Measurements from ENCODE around the gene PCSK4. TPM values are rescaled to one million over a fixed set of nuclear protein-coding genes. Genes with fewer than 3 reads are reported as not detected.

The PCSK4 gene
- total RNA-seq, 5 donors from 2014 or later (not counting 1 experiment from before 2014, with no cell fraction given): 5.2 to 9.8 (median 5.6) TPM

DNA sequence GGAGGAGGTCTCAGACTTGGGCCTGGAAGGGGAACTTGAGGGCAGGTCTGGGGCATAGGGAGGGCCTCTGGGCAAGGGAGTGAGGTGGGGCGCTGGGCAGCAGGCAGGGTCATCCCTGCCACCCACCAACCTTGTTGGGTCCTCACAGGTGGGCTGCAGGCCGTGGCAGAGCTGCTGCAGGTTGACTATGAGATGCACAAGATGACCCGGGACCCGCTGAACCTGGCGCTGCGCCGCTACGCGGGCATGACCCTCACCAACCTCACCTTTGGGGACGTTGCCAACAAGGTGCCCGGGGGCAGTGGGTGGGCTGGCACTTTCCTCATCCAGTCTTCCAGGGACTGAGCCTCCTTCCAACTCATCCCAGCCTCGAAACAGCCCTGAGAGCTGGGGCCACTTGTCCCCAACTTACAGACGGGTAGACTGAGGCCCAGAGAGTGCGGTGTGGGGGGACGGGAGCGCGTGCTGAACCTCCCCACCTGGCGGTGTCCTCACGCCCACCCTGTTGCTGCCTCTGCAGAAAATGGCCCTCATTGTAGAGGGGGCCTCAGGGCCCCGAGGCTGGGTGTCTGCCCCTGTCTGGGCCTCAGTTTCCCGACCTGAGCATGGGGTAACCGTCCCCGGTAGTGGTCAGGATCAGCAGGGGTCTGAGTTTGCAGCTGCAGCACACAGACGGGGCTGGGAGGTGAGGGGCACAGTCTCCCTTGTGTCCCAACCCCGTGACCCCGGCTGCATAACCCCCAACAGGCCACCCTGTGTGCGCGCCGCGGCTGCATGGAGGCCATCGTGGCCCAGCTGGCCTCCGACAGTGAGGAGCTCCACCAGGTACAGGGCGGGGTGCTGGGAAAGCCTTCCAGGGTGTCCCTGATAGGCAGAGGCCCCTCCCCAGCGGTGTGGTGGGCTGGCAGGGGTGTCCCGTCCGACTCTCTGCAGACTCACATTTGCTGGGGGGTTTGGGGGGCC lies 29.8 kb downstream of the PCSK4 start:
- H3K36me3 ChIP-seq (ENCODE audit: control insufficient read depth in 2 of 2, extremely low read depth in 1 of 2, insufficient read depth in 1 of 2, low read length in 1 of 2): peaks cover 0 to 3% of the 10 kb centered on the region in 2 donors
- no peak overlapping the region for H3K4me3 Mint-ChIP-seq
- H3K36me3 Mint-ChIP-seq: peaks cover 3% of the 10 kb centered on the region
- H3K4me3 ChIP-seq (ENCODE audit: control insufficient read depth in 1 of 2, extremely low read depth in 1 of 2, low read length in 1 of 2): no peak overlapping the region
- ChIA-PET POLR2A (no interaction called here), CTCF (no interaction called here)
- H3K4me1 ChIP-seq (ENCODE audit: control insufficient read depth in 1 of 2, extremely low read depth in 1 of 2, insufficient read depth in 2 of 2, low read length in 2 of 2): peaks cover 0 to 15% of the 10 kb centered on the region in 2 experiments
- no peaks in the 10 kb centered on the region for H3K9me3 ChIP-seq
- no peak overlapping the region for H3K27ac ChIP-seq (ENCODE audit: low read length)
- H3K27me3 Mint-ChIP-seq: peaks cover 6 to 32% of the 10 kb centered on the region in 2 donors
- no peak overlapping the region for H3K27ac Mint-ChIP-seq
- H3K4me1 Mint-ChIP-seq: peaks cover 5 to 6% (median 5%) of the 10 kb centered on the region in 3 donors
- WGBS (ENCODE audit: insufficient coverage): 92% methylated on average over 17 of the region's 36 CpGs
- DNase-seq (no peak), ATAC-seq (replicated peaks in 1 of 4) (no peak)
- H3K9me3 Mint-ChIP-seq: no peaks in the 10 kb centered on the region
- H3K27me3 ChIP-seq (replicated peaks in 1 of 2; ENCODE audit: control insufficient read depth in 2 of 2, extremely low read depth in 1 of 2, insufficient read depth in 2 of 2, low read length in 1 of 2): peaks cover 0 to 49% of the 10 kb centered on the region in 2 experiments

DNA sequence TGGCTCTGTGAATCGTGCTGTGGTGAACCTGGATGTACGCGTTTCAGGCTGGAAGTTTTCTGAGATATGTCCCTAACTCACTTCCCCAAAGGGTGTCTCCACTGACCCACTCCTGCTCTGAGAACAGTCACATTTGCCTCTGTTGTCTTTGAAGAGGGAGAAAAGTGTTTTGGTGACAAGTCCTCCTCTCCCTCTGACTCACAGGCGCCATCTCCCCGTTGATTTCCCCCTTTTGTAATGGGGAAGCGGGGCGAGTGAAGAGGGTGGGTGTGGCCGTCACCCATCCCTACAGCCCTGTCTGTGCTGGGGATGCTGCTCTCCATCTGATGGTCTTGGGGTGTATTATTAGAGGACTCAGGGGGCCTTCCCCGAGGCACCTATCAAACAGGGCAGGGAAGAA lies 30.7 kb downstream of the PCSK4 start:
- Histone ChIP-seq H3K27ac (ENCODE audit: low read length) (no peak overlapping the region), H3K36me3 (ENCODE audit: control insufficient read depth in 2 of 2, extremely low read depth in 1 of 2, insufficient read depth in 1 of 2, low read length in 1 of 2) (peaks cover 0 to 3% of the 10 kb centered on the region in 2 donors), H3K4me3 (ENCODE audit: control insufficient read depth in 1 of 2, extremely low read depth in 1 of 2, low read length in 1 of 2) (no peak overlapping the region), H3K4me1 (ENCODE audit: control insufficient read depth in 1 of 2, extremely low read depth in 1 of 2, insufficient read depth in 2 of 2, low read length in 2 of 2) (peaks cover 4 to 23% of the 10 kb centered on the region in 2 experiments), H3K27me3 (replicated peaks in 1 of 2; ENCODE audit: control insufficient read depth in 2 of 2, extremely low read depth in 1 of 2, insufficient read depth in 2 of 2, low read length in 1 of 2) (peaks cover 0 to 49% of the 10 kb centered on the region in 2 experiments), H3K9me3 (no peaks in the 10 kb centered on the region)
- Mint-ChIP-seq H3K9me3 (no peaks in the 10 kb centered on the region), H3K36me3 (peaks cover 3% of the 10 kb centered on the region), H3K27ac (no peak overlapping the region), H3K27me3 (peaks cover 6 to 36% of the 10 kb centered on the region in 2 donors), H3K4me1 (peaks cover 7 to 11% (median 8%) of the 10 kb centered on the region in 3 donors), H3K4me3 (no peak overlapping the region)
- CTCF ChIA-PET: no interaction called here
- DNase-seq: no peak
- POLR2A ChIA-PET: no interaction called here
- ATAC-seq (replicated peaks in 1 of 4): no peak
- 83% methylated on average over 1 of the region's 9 CpGs for WGBS (ENCODE audit: insufficient coverage)

DNA sequence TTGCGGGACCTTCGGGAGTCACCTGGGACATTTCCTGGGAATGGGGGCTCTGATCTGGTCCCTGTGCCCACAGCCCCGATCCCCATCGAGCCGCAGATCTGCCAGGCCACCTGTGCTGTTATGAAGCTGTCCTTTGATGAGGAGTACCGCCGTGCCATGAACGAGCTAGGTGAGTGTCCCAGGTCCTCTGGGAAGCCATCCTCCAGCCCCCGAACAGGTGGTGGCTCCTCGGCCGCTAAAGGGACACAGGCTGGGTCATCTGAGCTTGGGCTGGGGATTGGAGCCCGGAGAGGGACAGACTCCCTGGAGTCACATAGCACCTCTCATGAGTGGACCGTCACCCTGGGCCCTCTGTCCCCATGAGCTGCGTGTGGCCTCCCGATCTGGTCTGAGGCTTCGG lies 32.3 kb downstream of the PCSK4 start:
- WGBS (ENCODE audit: insufficient coverage): 83% methylated on average over 16 of the region's 16 CpGs
- no peak overlapping the region for H3K4me3 Mint-ChIP-seq
- DNase-seq: no peak
- Histone ChIP-seq H3K9me3 (no peaks in the 10 kb centered on the region), H3K36me3 (ENCODE audit: control insufficient read depth in 2 of 2, extremely low read depth in 1 of 2, insufficient read depth in 1 of 2, low read length in 1 of 2) (peaks cover 0 to 3% of the 10 kb centered on the region in 2 donors), H3K27me3 (replicated peaks in 1 of 2; ENCODE audit: control insufficient read depth in 2 of 2, extremely low read depth in 1 of 2, insufficient read depth in 2 of 2, low read length in 1 of 2) (peaks cover 2 to 58% of the 10 kb centered on the region in 2 experiments), H3K27ac (ENCODE audit: low read length) (no peak overlapping the region), H3K4me1 (ENCODE audit: control insufficient read depth in 1 of 2, extremely low read depth in 1 of 2, insufficient read depth in 2 of 2, low read length in 2 of 2) (peaks cover 4 to 28% of the 10 kb centered on the region in 2 experiments), H3K4me3 (ENCODE audit: control insufficient read depth in 1 of 2, extremely low read depth in 1 of 2, low read length in 1 of 2) (no peak overlapping the region)
- no peaks in the 10 kb centered on the region for H3K9me3 Mint-ChIP-seq
- H3K4me1 Mint-ChIP-seq: peaks cover 7 to 16% (median 10%) of the 10 kb centered on the region in 3 donors
- peaks cover 3% of the 10 kb centered on the region for H3K36me3 Mint-ChIP-seq
- peaks cover 12 to 41% of the 10 kb centered on the region in 2 donors for H3K27me3 Mint-ChIP-seq
- no peak for ATAC-seq (replicated peaks in 1 of 4)
- no peak overlapping the region for H3K27ac Mint-ChIP-seq
- ChIA-PET POLR2A (no interaction called here), CTCF (no interaction called here)

DNA sequence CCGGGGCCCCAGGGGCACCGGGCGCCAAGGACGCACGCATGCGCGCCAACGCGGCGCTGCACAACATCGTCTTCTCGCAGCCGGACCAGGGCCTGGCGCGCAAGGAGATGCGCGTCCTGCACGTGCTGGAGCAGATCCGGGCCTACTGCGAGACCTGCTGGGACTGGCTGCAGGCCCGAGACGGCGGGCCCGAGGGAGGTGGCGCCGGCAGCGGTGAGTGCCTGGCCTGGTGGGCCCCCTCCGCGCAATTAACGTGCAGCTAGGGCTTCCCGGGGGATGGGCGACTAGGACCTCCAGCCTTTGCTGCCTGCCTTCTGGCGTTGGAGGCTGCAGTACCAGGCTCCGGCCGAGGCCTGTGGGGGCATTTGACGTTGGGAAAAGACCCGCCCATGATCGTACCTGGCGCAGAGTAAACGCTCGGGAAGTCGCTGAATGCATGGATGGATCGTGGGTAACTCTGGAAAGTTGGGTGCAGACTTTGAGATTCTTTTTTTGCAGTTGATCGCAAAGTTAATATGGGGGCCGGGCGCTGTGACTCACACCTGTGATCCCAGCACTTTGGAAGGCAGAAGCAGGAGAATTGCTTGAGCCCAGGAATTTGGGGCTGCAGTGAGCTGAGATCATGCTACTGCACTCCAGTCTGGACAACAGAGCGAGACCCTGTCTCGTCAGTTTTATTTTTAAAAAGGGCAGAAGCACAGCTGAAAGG lies 33.0 kb downstream of the PCSK4 start:
- H3K9me3 Mint-ChIP-seq: no peaks in the 10 kb centered on the region
- H3K4me3 ChIP-seq (ENCODE audit: control insufficient read depth in 1 of 2, extremely low read depth in 1 of 2, low read length in 1 of 2): no peak overlapping the region
- ChIA-PET CTCF (no interaction called here), POLR2A (no interaction called here)
- H3K27ac ChIP-seq (ENCODE audit: low read length): no peak overlapping the region
- H3K27me3 ChIP-seq (replicated peaks in 1 of 2; ENCODE audit: control insufficient read depth in 2 of 2, extremely low read depth in 1 of 2, insufficient read depth in 2 of 2, low read length in 1 of 2): peaks cover 4 to 65% of the 10 kb centered on the region in 2 experiments
- H3K36me3 ChIP-seq (ENCODE audit: control insufficient read depth in 2 of 2, extremely low read depth in 1 of 2, insufficient read depth in 1 of 2, low read length in 1 of 2): peaks cover 0 to 3% of the 10 kb centered on the region in 2 donors
- peaks cover 14 to 45% of the 10 kb centered on the region in 2 donors for H3K27me3 Mint-ChIP-seq
- no peak overlapping the region for H3K4me3 Mint-ChIP-seq
- peaks cover 7 to 16% (median 10%) of the 10 kb centered on the region in 3 donors for H3K4me1 Mint-ChIP-seq
- H3K36me3 Mint-ChIP-seq: peaks cover 3% of the 10 kb centered on the region
- H3K27ac Mint-ChIP-seq: no peak overlapping the region
- 25% methylated on average over 48 of the region's 48 CpGs for WGBS (ENCODE audit: insufficient coverage)
- ATAC-seq (replicated peaks in 1 of 4) (no peak), DNase-seq (no peak)
- H3K4me1 ChIP-seq (ENCODE audit: control insufficient read depth in 1 of 2, extremely low read depth in 1 of 2, insufficient read depth in 2 of 2, low read length in 2 of 2): peaks cover 4 to 32% of the 10 kb centered on the region in 2 experiments
- H3K9me3 ChIP-seq: no peaks in the 10 kb centered on the region

DNA sequence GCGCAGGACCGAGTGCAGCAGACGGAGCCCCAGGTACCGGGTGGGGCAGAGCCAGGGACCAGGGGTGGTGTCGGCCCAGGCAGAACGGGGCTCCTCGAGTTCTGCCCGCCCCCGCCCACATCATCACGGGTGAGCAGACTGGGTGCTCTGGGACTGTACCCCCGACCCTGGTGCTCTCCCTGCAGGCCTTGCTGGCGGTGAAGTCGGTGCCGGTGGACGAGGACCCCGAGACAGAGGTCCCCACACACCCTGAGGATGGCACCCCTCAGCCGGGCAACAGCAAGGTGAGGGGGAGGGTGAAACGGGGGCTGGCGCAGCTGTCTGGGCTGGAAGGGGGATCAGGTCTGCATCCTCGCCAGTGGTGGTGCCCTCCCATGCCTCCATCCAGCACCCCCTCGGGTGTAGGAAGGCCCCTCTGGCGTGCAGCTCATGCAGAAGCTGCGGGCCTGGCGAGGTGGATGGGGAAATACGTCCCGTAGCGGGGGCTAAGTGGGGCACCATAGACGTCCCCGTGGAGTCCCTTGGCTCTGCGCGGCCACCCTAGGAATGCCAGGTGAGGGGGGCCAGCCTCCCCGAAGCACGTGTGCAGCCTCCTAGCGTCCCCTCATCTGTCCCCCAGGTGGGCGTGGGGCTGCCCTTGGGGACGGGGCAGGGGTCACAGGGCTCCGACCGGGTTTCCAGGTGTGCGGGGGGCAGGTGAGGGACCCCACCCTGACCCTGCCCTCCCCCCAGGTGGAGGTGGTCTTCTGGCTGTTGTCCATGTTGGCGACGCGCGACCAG lies 33.8 kb downstream of the PCSK4 start:
- Mint-ChIP-seq H3K4me3 (peak overlapping the region in 1 of 3 donors; percentile 58), H3K27ac (no peak overlapping the region), H3K9me3 (no peaks in the 10 kb centered on the region), H3K27me3 (peaks cover 18 to 51% of the 10 kb centered on the region in 2 donors), H3K4me1 (peaks cover 7 to 16% (median 10%) of the 10 kb centered on the region in 3 donors), H3K36me3 (peaks cover 3% of the 10 kb centered on the region)
- WGBS (ENCODE audit: insufficient coverage): 34% methylated on average over 35 of the region's 43 CpGs
- ATAC-seq (replicated peaks in 1 of 4) (no peak), DNase-seq (no peak)
- ChIA-PET POLR2A (no interaction called here), CTCF (no interaction called here)
- H3K4me3 ChIP-seq (ENCODE audit: control insufficient read depth in 1 of 2, extremely low read depth in 1 of 2, low read length in 1 of 2): no peak overlapping the region
- peaks cover 4 to 32% of the 10 kb centered on the region in 2 experiments for H3K4me1 ChIP-seq (ENCODE audit: control insufficient read depth in 1 of 2, extremely low read depth in 1 of 2, insufficient read depth in 2 of 2, low read length in 2 of 2)
- H3K9me3 ChIP-seq: no peaks in the 10 kb centered on the region
- H3K27me3 ChIP-seq (replicated peaks in 1 of 2; ENCODE audit: control insufficient read depth in 2 of 2, extremely low read depth in 1 of 2, insufficient read depth in 2 of 2, low read length in 1 of 2): peaks cover 4 to 74% of the 10 kb centered on the region in 2 experiments
- no peak overlapping the region for H3K27ac ChIP-seq (ENCODE audit: low read length)
- H3K36me3 ChIP-seq (ENCODE audit: control insufficient read depth in 2 of 2, extremely low read depth in 1 of 2, insufficient read depth in 1 of 2, low read length in 1 of 2): peaks cover 0 to 3% of the 10 kb centered on the region in 2 donors
